HG02610 (cell line): ENCODE measurements around the gene RFX3.

ENCODE experiments used
- ATAC-seq: cut with Tn5 transposase; IDR thresholded peaks from one replicate; pipeline ENCODE4 v1.9.1; 2021; ENCODE audit warnings: mild to moderate bottlenecking, moderate library complexity; ENCODE audit not compliant: unreplicated experiment

RFX3 gene

DNA sequence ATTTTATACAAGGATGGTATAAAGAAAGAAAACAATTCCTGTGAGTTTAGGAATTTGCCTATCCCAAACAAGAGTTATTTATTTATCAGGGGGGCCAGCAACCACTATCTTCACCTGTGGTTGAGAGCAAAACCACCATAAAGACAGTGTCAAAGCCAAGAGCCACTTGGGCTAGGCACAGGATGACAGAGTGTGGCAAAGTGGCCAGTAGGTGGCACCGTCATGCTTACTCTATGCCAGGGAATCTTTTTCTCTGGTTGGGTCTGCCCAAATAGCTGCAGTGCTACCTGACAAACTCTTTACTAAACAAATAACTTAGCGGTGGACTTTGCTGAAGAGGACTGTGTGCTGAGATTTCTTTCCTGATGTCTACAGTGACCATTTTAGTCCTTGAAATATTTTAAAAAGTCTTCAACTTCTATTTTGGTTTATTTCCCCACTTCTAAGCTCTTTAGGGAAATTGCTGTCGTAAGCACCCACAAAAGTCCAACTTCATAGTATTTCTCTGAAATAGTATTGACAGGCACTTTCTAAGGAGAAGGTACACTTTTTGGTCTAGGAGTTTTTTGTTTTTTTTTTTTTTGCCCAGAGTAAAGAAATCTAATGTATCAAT is 285.0 kb downstream of the RFX3 start:
- ATAC-seq = peak; percentile 70

DNA sequence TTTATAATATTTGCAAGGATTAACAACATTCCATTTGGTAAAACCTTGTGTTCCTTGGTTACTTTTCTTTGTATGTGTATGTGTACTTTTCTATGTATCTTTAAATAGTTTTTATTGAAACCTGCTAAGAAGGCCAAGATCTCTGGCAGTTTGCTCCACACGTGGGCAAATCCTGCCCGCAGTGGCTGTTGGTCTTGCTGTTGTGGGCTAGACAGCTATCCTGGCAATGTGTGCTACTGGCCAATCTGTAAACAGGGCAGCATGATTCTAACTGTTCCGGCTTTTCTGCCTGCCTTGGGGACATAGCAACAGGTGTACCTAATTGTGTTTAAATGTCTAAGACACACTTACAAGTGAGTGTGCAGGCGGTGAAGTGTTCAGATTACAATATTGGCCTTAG is 286.6 kb downstream of the RFX3 start:
- ATAC-seq = no peak

DNA sequence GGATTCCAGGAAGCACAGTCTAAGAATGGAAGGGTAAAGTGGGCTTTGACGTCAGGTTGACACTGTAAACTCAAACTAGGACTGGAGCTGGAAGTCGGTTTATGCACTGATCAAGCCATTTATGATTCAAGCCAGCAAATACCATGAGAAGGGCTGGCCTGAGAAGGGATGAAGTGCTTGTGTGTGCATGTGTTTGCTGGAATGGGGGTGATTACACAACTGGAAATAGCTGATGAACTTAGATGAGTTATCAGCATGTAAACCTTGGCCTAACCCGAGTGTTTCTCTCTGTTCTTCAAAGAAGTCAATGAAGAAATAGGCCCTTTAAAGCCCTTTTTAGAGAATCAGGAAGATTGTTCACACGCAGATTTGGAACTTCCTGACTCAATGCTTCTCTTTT is 287.6 kb downstream of the RFX3 start:
- ATAC-seq = no peak

DNA sequence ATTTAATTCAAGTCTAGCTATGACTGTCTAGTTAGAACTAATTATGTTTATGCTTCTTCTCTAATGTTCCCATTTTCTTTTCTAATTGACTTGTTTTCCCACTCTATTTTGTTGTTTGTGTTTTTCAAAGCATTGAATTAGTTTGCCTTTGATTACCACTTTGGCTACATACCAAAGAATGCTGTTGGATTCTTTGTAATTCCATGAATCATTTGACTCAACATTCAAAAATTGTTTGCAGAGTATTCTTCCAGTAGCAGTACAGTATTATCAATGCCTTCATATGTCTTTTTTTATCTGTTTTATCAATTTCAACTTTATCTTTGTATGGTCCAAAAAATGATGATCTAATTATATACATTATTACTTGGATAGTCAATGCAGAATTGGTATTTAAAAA is 288.7 kb downstream of the RFX3 start:
- no peak for ATAC-seq

DNA sequence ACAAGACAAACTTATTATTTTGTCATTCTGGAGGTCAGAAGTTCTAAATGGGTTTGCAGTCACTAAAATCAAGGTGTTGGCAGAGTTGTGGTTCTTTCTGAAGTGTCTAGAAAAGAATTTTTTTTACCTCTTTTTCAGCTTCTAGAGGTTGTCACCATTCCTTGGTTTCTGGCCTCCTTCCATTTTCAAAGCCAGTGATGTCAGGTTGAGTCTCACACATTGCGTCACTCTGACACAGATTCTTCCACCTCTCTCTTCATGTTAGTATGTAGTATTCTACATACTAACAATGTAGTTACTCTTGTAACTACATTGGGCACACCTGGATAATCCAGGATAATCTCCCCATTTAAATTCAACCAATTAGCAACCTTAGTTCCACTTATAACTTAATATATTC is 290.3 kb downstream of the RFX3 start:
- ATAC-seq = no peak

DNA sequence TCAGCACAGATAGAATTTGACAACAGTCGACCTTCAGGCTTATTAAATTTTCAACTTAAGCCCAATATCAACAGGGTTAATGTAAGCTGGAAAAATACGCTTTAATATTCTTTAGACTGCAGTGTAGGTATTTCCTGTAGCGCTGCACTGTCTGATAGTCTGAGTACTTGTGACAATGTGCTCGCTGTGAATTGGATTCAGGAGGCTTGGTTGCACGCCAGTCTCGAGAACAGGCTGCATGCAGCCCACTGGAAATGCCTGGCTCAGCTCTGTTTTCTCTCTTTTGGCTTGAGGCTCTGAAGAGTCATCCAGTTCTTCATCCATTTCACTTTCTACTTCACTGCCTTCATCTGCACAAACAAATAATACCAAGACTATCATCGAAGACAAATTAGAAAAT is 300.9 kb downstream of the RFX3 start:
- ATAC-seq = no peak

DNA sequence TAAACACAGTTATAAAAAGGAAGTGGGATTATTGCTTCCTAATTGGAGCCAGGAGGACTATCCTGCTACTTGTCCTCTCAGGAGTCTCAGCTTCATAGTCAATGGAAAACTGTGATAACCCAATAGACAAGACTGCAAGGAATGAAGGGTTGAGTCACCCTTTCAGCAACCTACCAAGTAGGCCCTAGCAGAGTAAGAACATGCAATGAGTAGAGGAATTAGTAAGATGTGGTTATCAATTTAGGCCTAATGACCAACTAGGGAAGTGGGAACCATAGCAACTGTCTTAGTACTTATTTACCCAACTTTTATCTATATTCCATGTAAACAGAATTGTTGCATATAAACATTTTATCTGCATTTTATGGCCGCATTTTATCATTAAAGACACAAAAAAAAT is 310.1 kb downstream of the RFX3 start:
- no peak for ATAC-seq

DNA sequence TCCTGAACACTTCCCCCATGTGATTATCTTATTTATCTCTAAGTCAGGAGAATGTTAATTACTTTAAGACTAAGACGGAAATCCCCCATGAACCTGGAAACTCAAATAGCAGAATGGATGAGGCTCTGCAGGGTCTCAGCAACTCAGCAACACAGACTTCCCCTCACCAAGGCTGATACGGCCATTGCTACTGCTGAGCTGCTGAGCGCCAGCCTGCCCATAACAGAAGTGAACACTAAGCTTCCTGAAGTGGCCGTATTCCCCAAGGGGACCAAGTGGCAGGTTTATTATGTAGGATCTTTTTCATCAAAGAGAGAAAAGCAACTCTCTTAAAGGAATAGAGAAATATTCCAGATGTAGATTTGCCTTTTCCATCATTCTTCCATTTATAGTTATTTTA is 311.1 kb downstream of the RFX3 start:
- no peak for ATAC-seq

DNA sequence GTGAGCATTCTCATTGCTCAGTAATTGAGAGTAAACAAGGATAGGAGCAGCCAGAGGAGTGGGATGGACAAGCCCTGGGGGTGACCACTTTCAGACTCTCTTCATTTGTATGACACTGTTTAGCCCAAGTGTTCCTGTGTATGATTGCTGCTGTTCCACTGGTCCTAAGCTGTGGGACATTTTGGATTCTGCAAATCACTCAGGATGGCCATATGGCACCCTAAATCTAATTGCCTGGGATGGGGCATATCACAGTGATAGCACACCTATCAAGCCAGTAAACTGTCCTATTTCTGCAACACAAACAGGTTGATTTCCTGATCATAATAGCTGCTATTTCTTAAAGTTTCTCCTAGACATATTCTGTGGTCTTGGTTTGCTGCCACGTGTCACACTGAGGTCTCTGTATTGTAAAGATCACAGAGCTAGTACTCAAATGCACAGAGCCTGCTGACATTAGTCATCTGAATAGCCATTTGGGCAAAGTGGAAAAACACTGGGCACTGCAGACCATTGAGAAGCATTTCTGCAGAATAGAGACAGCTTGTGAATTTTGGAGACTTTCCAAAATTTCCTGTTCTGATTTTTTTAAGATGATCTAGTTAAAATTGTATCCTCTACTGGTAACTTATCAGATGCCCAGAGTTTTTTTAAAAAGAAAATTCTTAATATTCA is 320.2 kb downstream of the RFX3 start:
- no peak for ATAC-seq

DNA sequence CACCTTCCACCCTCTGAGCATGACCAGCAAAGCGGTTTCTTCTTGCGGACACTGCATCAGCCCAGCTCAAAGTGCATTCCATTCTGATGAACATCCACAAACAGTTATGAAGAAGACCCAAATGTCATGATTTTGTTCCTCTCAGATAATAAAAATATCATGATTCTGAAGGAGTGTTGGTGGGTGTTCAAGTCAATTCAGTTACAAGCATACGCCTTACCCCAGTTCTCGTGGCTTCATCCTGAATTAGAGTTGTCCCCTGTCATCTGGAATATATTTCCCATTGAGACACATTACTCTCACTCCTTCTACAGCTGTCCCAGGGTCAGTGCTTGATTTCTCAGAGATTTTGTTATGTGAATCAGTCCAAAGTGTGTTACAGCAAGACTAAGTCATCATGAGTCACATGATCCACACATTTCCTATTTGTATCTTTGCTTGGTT is 325.4 kb downstream of the RFX3 start:
- ATAC-seq = no peak

DNA sequence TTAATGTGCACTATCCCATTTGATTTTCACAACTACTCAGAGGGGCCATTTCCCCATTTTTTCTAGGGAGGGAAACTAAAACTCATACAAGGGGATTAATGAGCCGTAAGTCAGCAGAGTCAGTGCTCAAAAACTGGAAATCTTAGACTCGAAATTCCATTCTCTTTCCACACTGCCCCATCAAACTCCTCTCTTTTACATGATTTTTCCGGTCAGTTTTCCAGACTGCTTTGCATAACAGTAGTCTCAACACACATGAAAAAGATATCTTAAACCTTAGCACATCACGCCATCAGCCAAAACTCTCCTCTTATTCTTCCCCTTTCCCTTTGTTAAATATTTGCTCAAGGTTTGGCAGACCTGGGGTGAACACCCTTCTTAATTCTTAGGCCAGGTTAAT is 332.0 kb downstream of the RFX3 start:
- no peak for ATAC-seq

DNA sequence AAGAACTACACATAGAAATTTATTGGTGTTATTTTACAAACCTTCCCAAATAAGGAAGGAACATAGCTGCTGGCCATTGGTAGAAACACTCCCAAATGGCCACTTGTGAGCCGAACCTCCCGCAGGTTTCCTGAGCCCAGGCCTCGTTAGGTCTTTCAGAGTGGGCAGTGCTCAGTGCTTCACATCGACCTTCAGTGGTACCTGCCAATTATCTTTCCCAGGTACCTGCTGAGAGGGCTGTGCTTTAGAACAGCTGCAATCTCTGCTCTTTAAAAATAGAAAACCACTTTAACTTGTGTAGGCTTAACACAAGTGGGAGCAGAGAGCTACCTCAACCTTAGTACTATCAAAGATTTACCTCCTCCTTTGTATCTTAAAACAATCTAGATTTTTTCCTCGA is 334.1 kb downstream of the RFX3 start:
- ATAC-seq = no peak

DNA sequence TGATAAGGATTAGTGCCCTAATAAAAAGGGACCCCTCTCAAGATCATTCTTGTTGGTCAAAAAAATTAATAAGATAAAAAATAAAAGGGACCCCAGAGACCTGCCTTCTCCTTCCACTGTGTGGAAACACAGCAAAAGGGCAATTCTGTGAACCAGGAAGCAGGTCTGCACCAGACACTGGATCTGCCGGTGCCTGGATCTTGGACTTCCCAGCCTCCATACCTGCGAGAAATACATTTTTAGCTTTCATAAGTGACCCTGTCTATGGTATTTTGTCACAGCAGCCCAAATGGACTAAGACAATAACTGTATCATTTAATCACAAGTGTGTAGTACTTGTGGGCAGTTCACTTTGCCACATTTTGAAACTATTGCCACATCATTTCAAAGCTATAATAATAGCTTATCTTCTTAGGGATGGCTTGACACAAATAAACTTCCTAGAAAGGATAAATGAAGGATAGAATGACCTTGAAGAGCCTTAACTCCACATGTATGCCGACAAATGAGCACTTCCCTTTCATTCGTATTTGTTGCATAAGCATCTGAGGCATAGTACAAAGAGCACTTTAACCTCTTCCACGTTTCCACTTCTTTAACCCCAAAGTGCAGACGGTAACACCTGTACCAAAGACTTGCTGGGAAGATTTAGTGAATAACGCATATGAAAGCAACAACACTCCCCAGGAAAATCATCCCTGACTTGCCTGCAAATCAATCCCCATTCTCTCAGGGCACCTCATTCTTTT is 336.5 kb downstream of the RFX3 start:
- ATAC-seq = no peak

DNA sequence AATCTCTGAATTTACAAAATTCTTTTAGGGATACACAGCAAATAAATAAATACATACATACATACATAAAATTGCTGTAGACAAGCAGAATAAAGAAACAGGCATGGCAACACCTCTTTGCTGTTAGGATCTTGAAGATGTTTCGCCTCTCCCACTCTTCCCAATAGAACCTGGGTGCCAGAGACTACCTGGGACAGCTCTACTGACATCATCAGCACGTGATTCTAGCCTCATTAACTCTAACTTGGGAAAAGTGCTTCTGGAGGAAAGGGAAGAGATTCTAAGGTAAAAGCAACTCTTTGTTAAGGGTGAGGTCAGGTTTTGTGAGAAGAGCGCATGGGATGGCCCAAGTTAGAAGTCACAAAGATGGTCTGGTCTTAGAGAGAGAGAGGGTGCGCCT is 339.1 kb downstream of the RFX3 start:
- no peak for ATAC-seq

DNA sequence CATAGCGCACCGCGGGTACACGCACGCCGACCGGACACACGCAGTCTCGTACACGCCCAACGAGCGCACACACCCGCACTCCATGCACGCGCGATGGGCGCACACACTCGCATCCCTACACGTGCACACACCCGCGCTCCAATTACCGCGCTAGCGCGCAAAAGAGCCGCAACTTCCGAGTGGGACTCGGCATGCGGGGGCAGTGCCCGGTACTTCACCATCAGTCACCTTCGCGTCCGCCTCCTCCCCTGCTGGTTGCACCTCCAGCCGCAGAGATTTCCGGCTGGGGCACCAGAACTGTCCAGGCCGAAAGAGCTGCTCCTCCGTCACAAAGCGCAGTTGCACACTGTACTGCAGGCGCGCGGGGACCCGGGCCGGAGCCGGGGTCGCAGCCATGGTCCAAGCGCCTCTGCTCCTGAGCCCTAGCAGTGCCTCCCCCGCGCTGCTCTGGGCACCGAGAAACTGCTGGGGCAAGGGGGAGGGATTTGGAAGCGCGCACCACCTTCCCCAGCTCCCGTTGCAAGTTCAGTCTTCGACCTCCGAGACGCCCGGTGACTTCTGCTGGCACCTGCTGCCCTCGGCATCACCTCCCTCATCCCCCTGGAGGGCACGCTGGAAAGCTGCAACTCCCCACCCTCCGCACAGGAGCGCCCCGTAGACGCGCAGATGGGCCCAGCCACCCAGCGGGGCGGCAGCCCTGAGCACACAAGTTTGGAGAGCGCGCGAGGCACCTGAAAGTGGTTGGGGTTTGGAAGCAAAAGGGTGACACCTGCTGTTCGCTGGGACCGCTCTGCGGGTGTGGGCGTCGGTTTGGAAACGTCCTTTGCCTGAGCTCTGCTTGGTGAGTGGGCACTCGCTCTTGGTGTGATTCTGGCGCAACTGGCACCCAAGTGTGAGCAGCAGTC is 344.5 kb downstream of the RFX3 start:
- ATAC-seq = no peak

DNA sequence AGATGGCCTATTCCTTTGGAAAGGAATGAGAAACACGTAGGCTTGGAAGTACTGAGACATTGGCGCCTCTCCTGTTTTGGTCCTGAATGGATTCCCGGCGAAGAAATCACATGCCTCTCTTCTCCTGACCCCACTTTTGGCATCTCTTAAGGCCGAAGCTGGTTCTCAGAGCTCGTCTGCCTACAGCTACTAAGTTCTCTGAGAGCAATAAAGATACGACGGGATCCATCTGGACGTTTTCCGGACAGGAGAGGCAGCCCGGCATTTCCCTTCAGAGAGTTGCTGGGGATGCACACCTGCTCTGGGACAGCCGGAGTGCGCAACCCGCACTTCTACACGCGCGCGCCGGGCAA is 345.1 kb downstream of the RFX3 start:
- no peak for ATAC-seq

DNA sequence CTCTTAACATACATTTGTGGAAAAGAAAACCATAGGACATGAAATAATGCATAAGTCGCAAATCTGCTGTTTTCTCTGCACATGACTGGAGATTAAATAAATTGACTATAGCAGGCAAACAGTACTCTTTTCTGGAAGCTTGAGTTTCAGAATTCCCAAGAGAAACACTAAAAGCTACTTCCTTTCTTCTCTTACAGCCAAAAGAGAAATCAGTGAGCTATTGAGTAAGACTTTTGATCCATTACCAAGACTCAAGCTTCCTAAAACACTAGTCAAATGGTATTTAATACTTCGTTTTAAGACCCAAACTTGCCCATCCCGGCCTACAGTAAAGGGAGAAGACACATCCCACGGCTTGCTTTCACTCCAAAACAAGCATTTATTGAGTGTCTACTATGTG is 346.1 kb downstream of the RFX3 start:
- no peak for ATAC-seq

DNA sequence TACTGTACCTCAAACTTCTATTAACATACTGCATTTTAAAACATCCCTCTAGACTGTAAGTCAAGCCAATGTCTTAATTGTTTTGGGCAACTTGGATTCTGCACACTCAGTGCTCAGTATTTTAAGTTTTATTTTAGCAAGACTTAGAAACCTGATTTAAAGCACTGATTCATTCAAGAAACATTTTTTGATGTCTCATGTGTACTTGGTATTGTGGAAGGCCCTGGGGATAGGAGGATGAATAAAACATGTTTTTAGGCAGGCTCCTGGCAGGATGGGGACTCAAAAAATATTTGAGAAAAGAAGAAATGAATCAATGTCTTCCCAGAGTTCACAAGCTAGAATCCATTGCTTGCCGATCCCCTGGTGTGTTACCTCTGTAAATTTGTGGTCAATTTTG is 347.9 kb downstream of the RFX3 start:
- no peak for ATAC-seq

DNA sequence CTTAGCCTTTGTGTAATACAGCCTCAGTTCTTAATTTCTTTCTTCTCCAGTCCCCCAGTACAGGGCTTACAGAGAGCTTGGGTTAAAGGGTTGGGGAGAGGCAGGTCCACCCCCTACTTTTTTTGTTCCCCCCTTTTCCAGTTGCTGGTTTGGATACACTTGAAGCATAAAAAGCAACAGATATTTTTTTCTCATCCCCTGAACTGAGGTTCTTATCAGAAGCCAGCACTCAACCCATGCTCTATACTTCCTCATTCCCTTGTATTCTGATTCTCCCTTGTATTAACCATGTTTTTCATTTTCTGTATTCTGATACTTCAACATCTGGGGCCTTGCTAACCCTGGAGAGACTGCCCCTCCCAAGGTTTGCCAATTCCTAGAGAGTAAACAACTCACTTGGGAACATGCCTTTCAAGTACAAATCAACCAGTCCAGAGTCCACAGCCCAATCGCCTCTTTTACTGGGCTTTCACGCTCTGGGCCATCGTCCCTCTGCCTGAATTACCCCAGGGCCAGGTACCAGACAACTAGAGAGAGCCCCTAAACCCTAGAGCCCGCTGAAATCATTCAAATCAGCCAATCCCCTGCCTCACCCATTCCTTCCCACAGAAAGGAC is 348.5 kb downstream of the RFX3 start:
- ATAC-seq = no peak

DNA sequence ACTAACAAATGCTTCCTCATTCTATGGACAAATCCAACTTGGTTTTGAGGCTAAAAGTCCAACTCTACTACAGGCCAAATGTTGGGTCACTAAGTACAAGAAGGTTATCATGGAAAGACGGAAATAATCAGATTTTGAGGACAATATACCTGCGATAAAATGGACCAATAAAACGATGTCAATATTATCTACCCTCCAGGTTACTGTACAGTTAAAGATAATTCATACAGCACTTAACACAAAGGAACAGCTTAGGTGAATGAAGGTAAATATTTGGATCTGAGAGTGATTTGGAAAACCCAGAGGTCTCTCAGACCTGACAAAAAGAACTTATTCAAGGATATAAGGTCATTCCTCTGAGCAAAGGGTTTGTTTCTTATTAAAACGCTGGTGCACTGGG is 352.4 kb downstream of the RFX3 start:
- ATAC-seq = no peak

DNA sequence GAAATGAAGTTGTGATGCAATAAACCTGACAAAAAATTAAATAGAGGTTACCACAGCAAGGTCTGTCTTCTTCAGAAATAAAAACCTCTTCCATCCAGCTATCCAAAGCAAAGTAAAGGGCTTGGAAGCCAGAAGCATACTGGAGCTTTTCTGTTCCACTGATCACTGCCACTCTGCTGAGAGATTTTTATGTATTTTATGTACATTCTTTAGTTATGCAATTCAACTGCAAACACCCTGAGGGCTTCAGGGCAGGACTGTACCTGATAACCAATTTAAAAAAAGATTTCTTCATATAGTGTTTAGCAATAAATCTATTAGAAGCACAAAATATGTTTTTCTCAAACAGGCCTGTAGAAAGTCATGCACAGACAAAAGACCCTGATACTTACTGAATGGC is 355.0 kb downstream of the RFX3 start:
- no peak for ATAC-seq
